ENCODE data around the gene PPP2R5C. TPM values are rescaled to one million over a fixed set of nuclear protein-coding genes. Genes with fewer than 3 reads are reported as not detected.

Gene PPP2R5C
- total and polyA plus RNA-seq, 2 of the 8 experiments (the other 6 are each of a cell fraction or from before 2014, with no cell fraction given), result 49.6 to 95.9 TPM

GRCh38 chr14:101856536-101856935 lies 95.0 kb downstream of the PPP2R5C start:
- peaks cover 0 to 6% (median 1%) of the 10 kb centered on the region in 4 experiments; a peak in 3 of 8 replicates for H3K36me3 ChIP-seq (ENCODE audit: control insufficient read depth in 2 of 4, insufficient read depth in 4 of 4, low read length in 3 of 4)
- no peak overlapping the region for H3K4me2 ChIP-seq (ENCODE audit: insufficient read depth in 1 of 2, low read depth in 2 of 2, low read length in 2 of 2)
- H3K27ac ChIP-seq (ENCODE audit: low read depth, low read length), result no peak overlapping the region
- no peak overlapping the region for H3K9ac ChIP-seq (replicated peaks in 1 of 4; ENCODE audit: extremely low read depth in 1 of 4, low read depth in 3 of 4, low read length in 3 of 4)
- H3K4me3 ChIP-seq (ENCODE audit: extremely low read depth in 1 of 4, insufficient read depth in 2 of 4, low read depth in 3 of 4, low read length in 4 of 4), result no peak overlapping the region
- peaks cover 7% of the 10 kb centered on the region for H3K79me1 ChIP-seq (ENCODE audit: low read depth, low read length)
- CTCF ChIA-PET (ENCODE audit: partially characterized antibody), result interaction anchor here (1.6 kb wide), 1 partner anchor 11 kb away, joined by 7 read pairs; no protein-coding TSS in a partner anchor
- no peaks in the 10 kb centered on the region for H3K23me2 ChIP-seq (ENCODE audit: low read depth, low read length)
- H2BK5ac ChIP-seq (ENCODE audit: low read depth, low read length), result no peak overlapping the region
- no peak overlapping the region for H4K5ac ChIP-seq (ENCODE audit: insufficient read length, low read depth, low read length)
- H3K27me3 ChIP-seq (replicated peaks in 1 of 4; ENCODE audit: control insufficient read depth in 3 of 4, extremely low read depth in 1 of 4, insufficient read depth in 3 of 4, low read length in 3 of 4), result no peaks in the 10 kb centered on the region
- H3K4ac ChIP-seq (replicated peaks; ENCODE audit: insufficient read length, low read depth, low read length), result no peak overlapping the region
- H2AK5ac ChIP-seq (ENCODE audit: low read depth, low read length), result no peak overlapping the region
- H3K56ac ChIP-seq (replicated peaks; ENCODE audit: insufficient read length, low read depth, low read length), result no peak overlapping the region
- DNase-seq (ENCODE audit: low read depth in 1 of 2, low spot score in 2 of 2) (no peak), FAIRE-seq (no peak)
- no peak overlapping the region for H2BK120ac ChIP-seq (replicated peaks; ENCODE audit: low read depth, low read length)
- H3K14ac ChIP-seq (ENCODE audit: insufficient read length), result no peak overlapping the region
- H2BK12ac ChIP-seq (ENCODE audit: low read depth, low read length), result no peak overlapping the region
- no peak overlapping the region for H3K18ac ChIP-seq (ENCODE audit: extremely low read depth, low read length)
- no peaks in the 10 kb centered on the region for H3K4me1 ChIP-seq (replicated peaks in 1 of 4; ENCODE audit: control insufficient read depth in 3 of 4, insufficient read depth in 4 of 4, low read length in 3 of 4)
- H3K9me3 ChIP-seq (ENCODE audit: insufficient read depth in 2 of 2, low read depth in 1 of 2, low read length in 1 of 2), result no peaks in the 10 kb centered on the region
- no peak overlapping the region for H2AFZ ChIP-seq (ENCODE audit: low read length)
- WGBS, 2 experiments (ENCODE audit: extremely low coverage in 1 of 2, insufficient coverage in 1 of 2, insufficient read length in 1 of 2, insufficient replicate concordance in 2 of 2, low coverage in 1 of 2, low lambda C conversion rate in 2 of 2, missing lambda C conversion rate in 1 of 2), result 83% methylated on average over 4 of the region's 4 CpGs; no CpG with 5 or more reads in 1 of the 2 experiments
- H2BK15ac ChIP-seq (ENCODE audit: low read length), result no peak overlapping the region
- no peak overlapping the region for H3K23ac ChIP-seq (ENCODE audit: insufficient read length)
- TF ChIP-seq ZNF274 (IDR thresholded peaks at IDR 0.05; ENCODE audit: borderline replicate concordance, extremely low read depth, low read length) (no peak), ATF2 (IDR thresholded peaks at IDR 0.05; ENCODE audit: low read length) (no peak), TEAD4 (IDR thresholded peaks at IDR 0.05; ENCODE audit: low read depth, low read length) (no peak), CHD1 (IDR thresholded peaks at IDR 0.05; ENCODE audit: low read depth, low read length) (no peak), BRCA1 (IDR thresholded peaks at IDR 0.05; ENCODE audit: low read depth, low read length) (no peak)
- H2BK20ac ChIP-seq (ENCODE audit: low read length), result no peak overlapping the region
- no peak overlapping the region for H4K91ac ChIP-seq (replicated peaks; ENCODE audit: insufficient read length, low read length)
- H4K20me1 ChIP-seq (replicated peaks in 1 of 2; ENCODE audit: control insufficient read depth in 1 of 2, insufficient read depth in 2 of 2, low read length in 2 of 2), result peaks cover 5 to 10% of the 10 kb centered on the region in 2 experiments
- POLR2A ChIA-PET (ENCODE audit: partially characterized antibody), result no interaction called here
- H3K79me2 ChIP-seq (ENCODE audit: control insufficient read depth in 1 of 2, insufficient read depth in 2 of 2, low read length in 2 of 2), result peaks cover 0 to 15% of the 10 kb centered on the region in 2 experiments; a peak in 3 of 4 replicates
- H4K8ac ChIP-seq (ENCODE audit: extremely low read depth, insufficient read depth, low read length), result no peak overlapping the region
